Liver (tissue), 9 donors: Measurements from ENCODE around the gene TENT5C. TPM values are rescaled to one million over a fixed set of nuclear protein-coding genes. Genes with fewer than 3 reads are reported as not detected.

ENCODE experiments used
- DNase-seq: peaks from one replicate; pipeline ENCODE4 v3.0.0-alpha.2; 2017; ENCODE audit warnings: low spot score
- H3K27ac ChIP-seq, 2 donors: one replicate each; pipeline ENCODE4 v1.7.0; 2013; ENCODE audit warnings: inconsistent platforms in 2 of 2, low read length in 2 of 2, control low read depth in 1 of 2, low read depth in 1 of 2, mild to moderate bottlenecking in 1 of 2
- H3K27me3 ChIP-seq, 4 donors: one replicate each; pipeline versions ENCODE4 v1.6.1 to v1.7.0; 2013; ENCODE audit warnings: low read length in 3 of 4, inconsistent platforms in 1 of 4, mild to moderate bottlenecking in 1 of 4, moderate library complexity in 1 of 4; ENCODE audit not compliant: control insufficient read depth in 4 of 4, insufficient read depth in 4 of 4
- H3K36me3 ChIP-seq, 4 donors: one replicate each; pipeline versions ENCODE4 v1.6.1 to v1.7.0; 2013; ENCODE audit warnings: low read length in 3 of 4, mild to moderate bottlenecking in 3 of 4, low read depth in 1 of 4, moderate library complexity in 1 of 4; ENCODE audit not compliant: control insufficient read depth in 4 of 4, insufficient read depth in 3 of 4
- H3K4me1 ChIP-seq, 4 donors: one replicate each; pipeline versions ENCODE4 v1.6.1 to v1.7.0; 2013; ENCODE audit warnings: low read length in 3 of 4, mild to moderate bottlenecking in 3 of 4, moderate library complexity in 1 of 4; ENCODE audit not compliant: control insufficient read depth in 4 of 4, insufficient read depth in 4 of 4
- H3K4me3 ChIP-seq, 3 donors: one replicate each; pipeline versions ENCODE4 v1.6.1 to v1.7.0; 2013; ENCODE audit warnings: low read length in 3 of 3, control low read depth in 1 of 3, low read depth in 1 of 3, mild to moderate bottlenecking in 1 of 3
- H3K9ac ChIP-seq, 2 donors: one replicate each; pipeline ENCODE4 v1.7.0; 2013; ENCODE audit warnings: low read length in 2 of 2, mild to moderate bottlenecking in 2 of 2, moderate library complexity in 2 of 2, control low read depth in 1 of 2, low read depth in 1 of 2
- H3K9me3 ChIP-seq, 4 donors: one replicate each; pipeline versions ENCODE4 v1.6.1 to v1.7.0; 2013; ENCODE audit warnings: low read length in 3 of 4; ENCODE audit not compliant: control insufficient read depth in 4 of 4
- EGR1 ChIP-seq, 2 donors: IDR thresholded peaks; 2 replicates each; pipeline ENCODE4 v1.6.1; 2016 to 2018; ENCODE audit warnings: antibody characterized with exemption in 2 of 2, low read depth in 2 of 2
- FOXA1 ChIP-seq: IDR thresholded peaks from 2 replicates; pipeline ENCODE4 v1.6.1; 2016; ENCODE audit warnings: antibody characterized with exemption
- FOXA2 ChIP-seq: IDR thresholded peaks from 2 replicates; pipeline ENCODE4 v1.6.1; 2016; ENCODE audit warnings: antibody characterized with exemption
- GABPA ChIP-seq, 2 donors: IDR thresholded peaks in 1 of 2; conservative IDR thresholded peaks in 1 of 2; 2 replicates each; pipeline ENCODE4 v1.6.1; 2016; ENCODE audit warnings: antibody characterized with exemption in 2 of 2, mild to moderate bottlenecking in 1 of 2, moderate library complexity in 1 of 2
- HNF4A ChIP-seq, 2 donors: conservative IDR thresholded peaks; 2 replicates each; pipeline ENCODE4 v1.6.1; 2016; ENCODE audit warnings: antibody characterized with exemption in 2 of 2, mild to moderate bottlenecking in 2 of 2
- HNF4G ChIP-seq: IDR thresholded peaks from 2 replicates; pipeline ENCODE4 v1.6.1; 2016; ENCODE audit warnings: antibody characterized with exemption
- JUND ChIP-seq, 2 donors: IDR thresholded peaks; 2 replicates each; pipeline ENCODE4 v1.6.1; 2016; ENCODE audit warnings: antibody characterized with exemption in 2 of 2
- NR2F2 ChIP-seq: IDR thresholded peaks from 2 replicates; pipeline ENCODE4 v1.6.1; 2016; ENCODE audit warnings: antibody characterized with exemption
- RAD21 ChIP-seq, 2 donors: IDR thresholded peaks; 2 replicates each; pipeline ENCODE4 v1.6.1; 2016; ENCODE audit warnings: antibody characterized with exemption in 2 of 2, mild to moderate bottlenecking in 2 of 2
- RXRA ChIP-seq, 2 donors: IDR thresholded peaks; 2 replicates each; pipeline ENCODE4 v1.6.1; 2017 to 2018; ENCODE audit warnings: antibody characterized with exemption in 2 of 2, mild to moderate bottlenecking in 1 of 2
- SP1 ChIP-seq: IDR thresholded peaks from 2 replicates; pipeline ENCODE4 v1.6.1; 2018; ENCODE audit warnings: antibody characterized with exemption, mild to moderate bottlenecking
- TAF1 ChIP-seq: conservative IDR thresholded peaks from 2 replicates; pipeline ENCODE4 v1.6.1; 2016; ENCODE audit warnings: antibody characterized with exemption, mild to moderate bottlenecking
- YY1 ChIP-seq: IDR thresholded peaks from 2 replicates; pipeline ENCODE4 v1.6.1; 2016; ENCODE audit warnings: antibody characterized with exemption, mild to moderate bottlenecking
- WGBS: extraction: QIAGEN DNeasy Blood & Tissue Kit; methylation state at CpG from one replicate; pipeline ENCODE4 v1.1.7; 2013; 5-methylcytosine and 5-hydroxymethylcytosine counted together
- polyA plus RNA-seq, 2 donors: library from polyadenylated mRNA; stranded (reverse) in 1 of 2; unstranded in 1 of 2; fragments of 200-250 nt in 1 of 2; fragments of >200 nt in 1 of 2; fragmentation: Nextera tagmentation in 1 of 2; extraction: Ambion mirVana in 1 of 2; gene quantifications; one replicate each; pipeline versions ENCODE4 v1.2.1 to v1.2.3, GENCODE V29; 2013 to 2015
- total RNA-seq, 2 donors: library from RNA; depleted of rRNA; stranded (reverse); fragments of >200 nt; gene quantifications; one replicate each; pipeline ENCODE4 v1.2.3, GENCODE V29; 2014
- TF ChIP-seq, protein P1 (sequence below): IDR thresholded peaks from 2 replicates; pipeline ENCODE4 v1.6.1; 2016; ENCODE audit warnings: antibody characterized with exemption
- TF ChIP-seq, protein P2 (sequence below): IDR thresholded peaks from 2 replicates; pipeline ENCODE4 v1.6.1; 2016; ENCODE audit warnings: antibody characterized with exemption
- TF ChIP-seq, protein P3 (sequence below): IDR thresholded peaks from 2 replicates; pipeline ENCODE4 v1.6.1; 2016; ENCODE audit warnings: antibody characterized with exemption
- TF ChIP-seq, protein P4 (sequence below): fragments of 150-350 bp; IDR thresholded peaks from 2 replicates; pipeline ENCODE4 v1.5.1; 2017; ENCODE audit warnings: improper control_type of control experiment, low read depth, low read length; ENCODE audit not compliant: missing input control
- TF ChIP-seq, protein P5 (sequence below): IDR thresholded peaks from 2 replicates; pipeline ENCODE4 v1.6.1; 2016; ENCODE audit warnings: antibody characterized with exemption, mild to moderate bottlenecking
- donor health status: healthy.
- donor health status: healthy.
- donor health status: healthy.
- donor health status: healthy.
- donor health status: healthy.

Gene TENT5C
- total and polyA plus RNA-seq, 4 donors: 1.1 to 200 (median 4.8) TPM

DNA sequence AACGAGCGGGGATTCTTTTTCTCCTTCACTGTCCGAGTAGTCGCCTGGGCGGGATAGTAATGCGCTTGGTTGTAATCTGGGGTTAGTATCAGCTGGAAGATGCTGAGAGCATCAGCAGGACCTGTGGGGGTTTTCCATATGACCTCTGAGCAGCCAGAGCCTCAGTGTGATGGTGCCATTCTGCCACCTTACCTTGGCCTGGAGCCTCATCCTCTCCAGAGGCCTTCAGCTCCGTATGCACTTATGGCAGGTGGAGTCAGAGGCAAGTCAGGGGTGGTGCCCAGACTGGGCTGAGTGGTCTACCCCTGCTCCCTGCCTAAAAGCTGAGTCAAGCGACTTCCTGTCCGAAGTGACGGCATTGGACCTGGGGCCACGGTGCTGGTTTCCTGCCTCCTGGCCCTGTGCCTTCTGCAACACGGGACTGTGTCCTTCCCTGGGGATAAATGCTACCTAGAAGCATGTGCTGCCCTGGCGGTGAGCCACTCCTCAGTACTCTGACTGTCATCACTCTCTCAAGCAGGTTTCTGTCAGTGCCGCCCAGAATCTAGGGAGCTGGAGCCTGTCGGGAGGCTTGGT is 24.7 kb downstream of the TENT5C start:
- Histone ChIP-seq H3K27me3 (no peaks in the 10 kb centered on the region), H3K9me3 (no peaks in the 10 kb centered on the region), H3K27ac (peak overlapping the region; percentile 49 to 67), H3K4me3 (no peak overlapping the region), H3K4me1 (peaks cover 20 to 51% (median 43%) of the 10 kb centered on the region in 4 donors), H3K9ac (no peak overlapping the region), H3K36me3 (no peaks in the 10 kb centered on the region)
- DNase-seq: no peak
- WGBS: 80% methylated on average over 15 of the region's 15 CpGs
- TF ChIP-seq, protein P1, sequence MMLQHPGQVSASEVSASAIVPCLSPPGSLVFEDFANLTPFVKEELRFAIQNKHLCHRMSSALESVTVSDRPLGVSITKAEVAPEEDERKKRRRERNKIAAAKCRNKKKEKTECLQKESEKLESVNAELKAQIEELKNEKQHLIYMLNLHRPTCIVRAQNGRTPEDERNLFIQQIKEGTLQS: no peak
- no peak for TF ChIP-seq HNF4A (conservative IDR thresholded peaks at IDR 0.05)
- TF ChIP-seq, protein P2, sequence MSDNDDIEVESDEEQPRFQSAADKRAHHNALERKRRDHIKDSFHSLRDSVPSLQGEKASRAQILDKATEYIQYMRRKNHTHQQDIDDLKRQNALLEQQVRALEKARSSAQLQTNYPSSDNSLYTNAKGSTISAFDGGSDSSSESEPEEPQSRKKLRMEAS: no peak
- no peak for TF ChIP-seq NR2F2
- no peak for TF ChIP-seq TAF1
- no peak for TF ChIP-seq HNF4G
- no peak for TF ChIP-seq GABPA (IDR thresholded peaks at IDR 0.05 in 1 of 2, conservative IDR thresholded peaks at IDR 0.05 in 1 of 2)

DNA sequence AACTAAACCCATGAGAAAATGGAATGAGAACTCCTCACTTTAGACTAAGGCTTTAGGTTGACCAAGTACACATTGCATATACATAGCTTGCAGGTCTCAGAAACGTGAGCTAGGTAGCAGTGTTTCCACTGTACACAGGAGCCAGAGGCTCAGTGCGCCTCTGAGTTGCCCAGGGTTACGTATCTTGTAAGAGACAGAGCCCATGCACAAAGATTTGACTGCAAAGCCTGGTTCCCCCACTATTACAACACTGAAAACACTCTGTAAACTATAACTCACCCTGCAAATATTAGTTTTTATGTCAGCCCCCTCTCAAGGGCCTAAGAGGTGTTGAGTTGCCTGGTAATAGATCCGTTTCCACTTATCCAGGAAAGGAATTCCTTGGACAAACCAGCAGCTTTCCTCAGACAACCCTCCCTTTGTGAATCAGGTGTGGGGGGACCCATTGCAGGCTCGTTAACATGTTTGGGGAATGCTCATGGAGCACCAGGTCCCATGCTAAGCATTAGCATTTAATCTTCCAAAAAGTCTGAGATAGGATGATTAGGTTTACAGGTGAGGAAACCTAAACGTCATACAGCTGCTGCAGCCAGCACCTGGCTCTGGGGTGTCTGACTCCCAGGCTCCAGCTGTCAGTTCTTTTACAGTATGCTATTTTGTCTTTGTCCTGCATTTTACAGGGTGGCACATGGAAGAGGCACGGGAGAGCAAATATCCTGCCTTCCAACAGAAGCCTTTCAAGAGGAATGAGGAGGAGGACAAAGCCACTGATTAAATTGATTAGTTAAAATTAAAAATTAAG is 25.7 kb downstream of the TENT5C start:
- DNase-seq: no peak
- Histone ChIP-seq H3K4me1 (peaks cover 21 to 57% (median 47%) of the 10 kb centered on the region in 4 donors), H3K4me3 (no peak overlapping the region), H3K27me3 (no peaks in the 10 kb centered on the region), H3K36me3 (no peaks in the 10 kb centered on the region), H3K9me3 (no peaks in the 10 kb centered on the region), H3K27ac (no peak overlapping the region), H3K9ac (no peak overlapping the region)
- 86% methylated on average over 7 of the region's 7 CpGs for WGBS
- TF ChIP-seq SP1 (no peak), JUND (IDR thresholded peaks at IDR 0.05) (no peak), FOXA1 (no peak), RAD21 (IDR thresholded peaks at IDR 0.05) (no peak), FOXA2 (no peak), HNF4A (conservative IDR thresholded peaks at IDR 0.05) (no peak), EGR1 (IDR thresholded peaks at IDR 0.05; ENCODE audit: low read depth in 2 of 2) (no peak), HNF4G (no peak), RXRA (IDR thresholded peaks at IDR 0.05) (no peak), NR2F2 (no peak), GABPA (IDR thresholded peaks at IDR 0.05 in 1 of 2, conservative IDR thresholded peaks at IDR 0.05 in 1 of 2) (no peak), YY1 (no peak), TAF1 (no peak)
- TF ChIP-seq, protein P3, sequence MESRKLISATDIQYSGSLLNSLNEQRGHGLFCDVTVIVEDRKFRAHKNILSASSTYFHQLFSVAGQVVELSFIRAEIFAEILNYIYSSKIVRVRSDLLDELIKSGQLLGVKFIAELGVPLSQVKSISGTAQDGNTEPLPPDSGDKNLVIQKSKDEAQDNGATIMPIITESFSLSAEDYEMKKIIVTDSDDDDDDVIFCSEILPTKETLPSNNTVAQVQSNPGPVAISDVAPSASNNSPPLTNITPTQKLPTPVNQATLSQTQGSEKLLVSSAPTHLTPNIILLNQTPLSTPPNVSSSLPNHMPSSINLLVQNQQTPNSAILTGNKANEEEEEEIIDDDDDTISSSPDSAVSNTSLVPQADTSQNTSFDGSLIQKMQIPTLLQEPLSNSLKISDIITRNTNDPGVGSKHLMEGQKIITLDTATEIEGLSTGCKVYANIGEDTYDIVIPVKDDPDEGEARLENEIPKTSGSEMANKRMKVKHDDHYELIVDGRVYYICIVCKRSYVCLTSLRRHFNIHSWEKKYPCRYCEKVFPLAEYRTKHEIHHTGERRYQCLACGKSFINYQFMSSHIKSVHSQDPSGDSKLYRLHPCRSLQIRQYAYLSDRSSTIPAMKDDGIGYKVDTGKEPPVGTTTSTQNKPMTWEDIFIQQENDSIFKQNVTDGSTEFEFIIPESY: no peak
- TF ChIP-seq, protein P4, sequence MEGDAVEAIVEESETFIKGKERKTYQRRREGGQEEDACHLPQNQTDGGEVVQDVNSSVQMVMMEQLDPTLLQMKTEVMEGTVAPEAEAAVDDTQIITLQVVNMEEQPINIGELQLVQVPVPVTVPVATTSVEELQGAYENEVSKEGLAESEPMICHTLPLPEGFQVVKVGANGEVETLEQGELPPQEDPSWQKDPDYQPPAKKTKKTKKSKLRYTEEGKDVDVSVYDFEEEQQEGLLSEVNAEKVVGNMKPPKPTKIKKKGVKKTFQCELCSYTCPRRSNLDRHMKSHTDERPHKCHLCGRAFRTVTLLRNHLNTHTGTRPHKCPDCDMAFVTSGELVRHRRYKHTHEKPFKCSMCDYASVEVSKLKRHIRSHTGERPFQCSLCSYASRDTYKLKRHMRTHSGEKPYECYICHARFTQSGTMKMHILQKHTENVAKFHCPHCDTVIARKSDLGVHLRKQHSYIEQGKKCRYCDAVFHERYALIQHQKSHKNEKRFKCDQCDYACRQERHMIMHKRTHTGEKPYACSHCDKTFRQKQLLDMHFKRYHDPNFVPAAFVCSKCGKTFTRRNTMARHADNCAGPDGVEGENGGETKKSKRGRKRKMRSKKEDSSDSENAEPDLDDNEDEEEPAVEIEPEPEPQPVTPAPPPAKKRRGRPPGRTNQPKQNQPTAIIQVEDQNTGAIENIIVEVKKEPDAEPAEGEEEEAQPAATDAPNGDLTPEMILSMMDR: no peak
- TF ChIP-seq, protein P5, sequence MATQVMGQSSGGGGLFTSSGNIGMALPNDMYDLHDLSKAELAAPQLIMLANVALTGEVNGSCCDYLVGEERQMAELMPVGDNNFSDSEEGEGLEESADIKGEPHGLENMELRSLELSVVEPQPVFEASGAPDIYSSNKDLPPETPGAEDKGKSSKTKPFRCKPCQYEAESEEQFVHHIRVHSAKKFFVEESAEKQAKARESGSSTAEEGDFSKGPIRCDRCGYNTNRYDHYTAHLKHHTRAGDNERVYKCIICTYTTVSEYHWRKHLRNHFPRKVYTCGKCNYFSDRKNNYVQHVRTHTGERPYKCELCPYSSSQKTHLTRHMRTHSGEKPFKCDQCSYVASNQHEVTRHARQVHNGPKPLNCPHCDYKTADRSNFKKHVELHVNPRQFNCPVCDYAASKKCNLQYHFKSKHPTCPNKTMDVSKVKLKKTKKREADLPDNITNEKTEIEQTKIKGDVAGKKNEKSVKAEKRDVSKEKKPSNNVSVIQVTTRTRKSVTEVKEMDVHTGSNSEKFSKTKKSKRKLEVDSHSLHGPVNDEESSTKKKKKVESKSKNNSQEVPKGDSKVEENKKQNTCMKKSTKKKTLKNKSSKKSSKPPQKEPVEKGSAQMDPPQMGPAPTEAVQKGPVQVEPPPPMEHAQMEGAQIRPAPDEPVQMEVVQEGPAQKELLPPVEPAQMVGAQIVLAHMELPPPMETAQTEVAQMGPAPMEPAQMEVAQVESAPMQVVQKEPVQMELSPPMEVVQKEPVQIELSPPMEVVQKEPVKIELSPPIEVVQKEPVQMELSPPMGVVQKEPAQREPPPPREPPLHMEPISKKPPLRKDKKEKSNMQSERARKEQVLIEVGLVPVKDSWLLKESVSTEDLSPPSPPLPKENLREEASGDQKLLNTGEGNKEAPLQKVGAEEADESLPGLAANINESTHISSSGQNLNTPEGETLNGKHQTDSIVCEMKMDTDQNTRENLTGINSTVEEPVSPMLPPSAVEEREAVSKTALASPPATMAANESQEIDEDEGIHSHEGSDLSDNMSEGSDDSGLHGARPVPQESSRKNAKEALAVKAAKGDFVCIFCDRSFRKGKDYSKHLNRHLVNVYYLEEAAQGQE: no peak
- TF ChIP-seq, protein P2: no peak
- TF ChIP-seq, protein P1: no peak
